GM12873 (cell line): Measurements from ENCODE around the gene DMC1.

Experiments
- TF ChIP-seq, protein P1 (sequence below): IDR thresholded peaks from 2 replicates; pipeline ENCODE4 v1.5.1; 2012; ENCODE audit warnings: low read depth, mild to moderate bottlenecking, moderate library complexity, low read length, control low read depth; ENCODE audit not compliant: insufficient read depth; ENCODE audit errors: missing control alignments

Gene DMC1

DNA sequence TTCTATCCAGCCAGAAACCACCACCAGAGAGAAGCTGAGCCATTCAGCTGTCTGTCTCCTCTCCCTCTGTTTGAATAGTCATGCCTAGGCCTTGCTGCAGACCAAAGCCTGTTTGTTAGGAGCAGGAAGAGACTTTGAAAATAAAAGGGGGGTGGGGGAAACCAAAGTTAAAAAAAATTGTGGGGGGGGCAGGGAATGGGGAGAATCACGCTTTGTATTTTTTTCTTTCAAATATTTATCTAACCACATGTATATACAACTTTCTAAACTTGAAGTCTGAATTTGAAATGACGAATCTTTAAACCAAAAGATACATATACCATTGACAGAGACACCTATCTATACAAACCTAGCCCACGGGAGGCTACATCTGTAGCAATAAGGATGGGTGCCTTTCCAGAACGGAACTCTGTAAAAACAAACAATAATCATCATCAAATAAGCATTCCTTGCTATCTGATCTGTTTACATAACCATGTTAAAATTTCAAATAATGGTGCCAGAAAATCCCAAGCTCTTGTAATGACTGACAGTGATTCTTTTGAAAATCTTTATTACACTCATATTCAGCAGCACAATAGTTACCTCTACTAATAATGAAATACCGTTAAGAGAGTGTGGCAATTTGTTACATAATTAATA is 78.2 kb downstream of the DMC1 start:
- TF ChIP-seq, protein P1, sequence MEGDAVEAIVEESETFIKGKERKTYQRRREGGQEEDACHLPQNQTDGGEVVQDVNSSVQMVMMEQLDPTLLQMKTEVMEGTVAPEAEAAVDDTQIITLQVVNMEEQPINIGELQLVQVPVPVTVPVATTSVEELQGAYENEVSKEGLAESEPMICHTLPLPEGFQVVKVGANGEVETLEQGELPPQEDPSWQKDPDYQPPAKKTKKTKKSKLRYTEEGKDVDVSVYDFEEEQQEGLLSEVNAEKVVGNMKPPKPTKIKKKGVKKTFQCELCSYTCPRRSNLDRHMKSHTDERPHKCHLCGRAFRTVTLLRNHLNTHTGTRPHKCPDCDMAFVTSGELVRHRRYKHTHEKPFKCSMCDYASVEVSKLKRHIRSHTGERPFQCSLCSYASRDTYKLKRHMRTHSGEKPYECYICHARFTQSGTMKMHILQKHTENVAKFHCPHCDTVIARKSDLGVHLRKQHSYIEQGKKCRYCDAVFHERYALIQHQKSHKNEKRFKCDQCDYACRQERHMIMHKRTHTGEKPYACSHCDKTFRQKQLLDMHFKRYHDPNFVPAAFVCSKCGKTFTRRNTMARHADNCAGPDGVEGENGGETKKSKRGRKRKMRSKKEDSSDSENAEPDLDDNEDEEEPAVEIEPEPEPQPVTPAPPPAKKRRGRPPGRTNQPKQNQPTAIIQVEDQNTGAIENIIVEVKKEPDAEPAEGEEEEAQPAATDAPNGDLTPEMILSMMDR = no peak

DNA sequence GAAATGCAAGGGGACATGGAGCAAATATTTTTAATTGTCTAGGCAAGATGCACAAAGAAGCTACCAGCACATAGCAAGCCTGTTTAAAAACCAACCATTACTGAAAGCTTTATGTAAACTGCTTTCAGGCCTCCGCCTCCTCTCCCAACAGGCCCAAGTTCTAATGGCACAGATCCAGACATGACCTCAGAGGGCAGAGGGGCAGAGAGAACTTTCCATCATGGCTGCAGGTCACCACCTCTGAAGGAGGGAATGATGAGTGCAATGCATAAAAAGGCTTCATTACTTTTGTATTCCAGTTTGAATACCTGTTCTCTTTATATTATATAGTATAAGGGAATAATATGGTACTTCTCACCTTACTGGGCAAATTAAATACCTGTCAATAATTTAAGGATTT is 79.1 kb downstream of the DMC1 start:
- TF ChIP-seq, protein P1 = no peak

DNA sequence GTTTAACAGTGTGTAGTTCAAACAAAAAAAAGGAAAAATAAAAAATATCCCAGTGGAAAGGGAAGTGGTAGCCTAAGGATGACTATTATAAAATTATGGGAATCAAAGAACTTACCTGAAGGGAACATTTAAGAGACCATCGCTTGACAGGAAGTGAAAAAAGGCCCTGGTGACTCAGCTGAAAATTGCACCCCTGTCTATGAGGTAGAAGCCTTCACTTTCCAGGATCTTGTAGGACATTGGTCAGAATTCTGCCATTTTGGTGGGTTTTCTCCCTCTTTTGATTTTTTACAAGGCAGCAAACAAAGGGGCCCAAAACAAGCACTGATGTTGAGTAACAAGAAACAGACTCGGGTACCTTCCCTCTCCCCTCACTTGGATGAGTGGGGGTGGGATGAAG is 79.5 kb downstream of the DMC1 start:
- TF ChIP-seq, protein P1 = no peak

DNA sequence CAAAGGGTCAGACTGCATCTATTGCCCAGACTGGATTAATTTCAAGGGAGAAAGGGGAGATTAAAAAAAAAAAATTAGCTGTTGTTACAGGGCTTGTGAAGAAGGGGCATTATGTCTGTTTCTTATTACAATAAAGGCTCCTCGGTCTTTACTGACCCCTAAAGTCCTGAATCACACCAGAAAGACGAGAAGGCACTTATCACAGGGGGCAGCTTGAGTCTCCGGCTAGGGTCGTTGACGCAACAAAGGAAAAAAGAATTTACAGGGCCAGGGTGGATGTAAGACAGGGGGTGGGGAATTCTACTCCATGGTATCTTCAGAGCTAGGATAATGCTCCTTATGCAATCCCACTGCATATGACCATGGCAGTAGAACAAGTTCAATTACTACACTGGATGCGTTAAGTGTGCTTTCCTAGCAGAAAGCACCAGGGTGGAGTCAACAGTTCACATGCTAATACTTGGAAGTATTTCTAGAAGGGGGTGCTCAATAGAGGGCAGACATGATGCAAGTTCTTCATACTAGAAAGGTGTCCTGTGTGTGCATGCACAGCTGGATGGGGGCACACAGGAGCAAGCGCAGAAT is 80.3 kb downstream of the DMC1 start:
- TF ChIP-seq, protein P1 = no peak

DNA sequence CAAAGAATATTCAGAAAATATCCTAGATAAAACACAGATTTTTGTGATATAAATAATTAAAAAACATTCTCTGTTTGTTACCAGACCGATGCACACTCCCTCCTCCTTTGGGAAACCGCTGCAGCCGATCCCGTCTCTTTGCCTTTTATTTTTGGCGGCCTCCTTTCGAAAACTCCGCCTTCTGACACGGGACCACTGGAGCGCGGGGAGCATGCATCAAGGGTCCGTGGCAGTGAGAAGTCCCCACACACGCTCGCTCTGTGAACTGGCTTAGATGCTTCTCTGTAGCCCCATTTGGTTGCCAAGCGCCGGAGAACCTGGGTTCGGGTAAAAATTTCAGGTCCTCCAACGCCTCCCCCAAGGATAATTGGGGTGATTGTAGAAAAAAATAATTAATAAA is 80.8 kb downstream of the DMC1 start:
- TF ChIP-seq, protein P1 = no peak

DNA sequence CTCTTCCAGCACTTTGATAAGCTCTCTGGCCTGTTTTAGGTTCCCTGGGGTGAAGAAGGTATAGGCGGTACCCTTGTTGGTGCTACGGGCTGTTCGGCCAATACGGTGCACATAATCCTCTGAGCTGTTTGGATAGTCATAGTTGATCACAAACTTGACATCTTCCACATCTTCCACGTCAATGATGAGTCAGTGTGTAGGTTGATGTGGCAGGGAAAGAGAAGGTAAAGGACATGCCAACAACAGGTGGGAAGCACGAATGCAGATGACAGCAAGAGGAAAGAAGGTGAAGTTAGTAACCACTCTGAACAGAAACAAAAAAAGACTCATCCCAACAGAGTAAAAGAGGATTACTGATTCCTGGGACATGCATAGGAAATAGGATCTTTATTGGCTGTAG is 82.0 kb downstream of the DMC1 start:
- TF ChIP-seq, protein P1 = no peak

DNA sequence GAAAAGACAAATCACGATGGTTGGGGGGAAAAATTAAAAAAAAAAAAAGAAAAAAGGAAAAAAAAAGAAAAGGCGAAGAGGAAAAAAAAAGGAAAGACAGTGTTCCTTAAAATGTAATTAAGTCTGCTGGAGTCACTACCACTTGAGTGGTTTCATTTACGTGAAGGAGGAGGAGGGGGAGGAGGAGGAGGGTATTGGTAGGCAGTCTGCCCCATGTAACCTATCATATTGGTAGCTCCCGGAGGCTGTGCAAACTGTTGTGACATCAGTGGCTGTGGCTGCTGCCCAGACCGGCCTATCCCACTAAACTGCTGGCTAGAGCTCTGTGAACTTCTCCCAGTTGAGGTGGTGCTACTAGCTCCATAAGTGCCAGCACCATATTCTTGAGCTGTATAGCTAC is 84.2 kb downstream of the DMC1 start:
- TF ChIP-seq, protein P1 = no peak

DNA sequence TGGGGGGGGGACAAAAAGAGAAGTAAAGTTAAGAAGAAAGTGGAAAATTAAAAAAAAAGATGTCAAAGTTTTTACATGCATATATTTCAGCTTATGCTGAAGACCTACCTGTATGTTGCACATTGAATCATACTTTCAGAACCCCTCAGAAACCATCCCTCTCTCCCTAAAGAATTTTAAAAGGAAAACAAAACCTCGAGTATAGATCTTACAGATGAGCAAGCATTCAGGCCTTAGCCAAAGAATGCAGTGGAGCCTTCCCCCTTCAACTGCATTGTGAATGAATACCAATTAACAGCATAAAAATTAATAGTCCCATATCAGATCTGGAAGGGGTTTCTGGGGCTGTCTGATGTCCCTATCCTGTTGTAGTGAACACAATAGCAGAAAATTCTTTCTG is 85.7 kb downstream of the DMC1 start:
- TF ChIP-seq, protein P1 = no peak
